Bronchus fibroblast of lung (primary cell): ENCODE measurements around the gene IPCEF1. TPM values are rescaled to one million over a fixed set of nuclear protein-coding genes. Genes with fewer than 3 reads are reported as not detected.

Source experiments
- total RNA-seq: library from RNA; depleted of rRNA; stranded (reverse); fragments of >200 nt; gene quantifications from 2 replicates; pipeline ENCODE4 v1.2.3, GENCODE V29; 2015

The IPCEF1 gene
- total RNA-seq, result under 0.01 TPM in 1 of 2 replicates, not detected in the other

GRCh38 chr6:154356690-154357089 is at the start of gene IPCEF1:
Gene IPCEF1, minus strand, starts transcription at chr6:154356803. Its CDS starts 90,856 bp downstream, at chr6:154265947.

Other genes starting within 250 kb of the IPCEF1 start
- gene CNKSR3, start 153.9 kb upstream of the IPCEF1 start, total RNA-seq, result 6.8 and 9.4 TPM in 2 replicates